ENCODE results near the gene TBR1. TPM values are rescaled to one million over a fixed set of nuclear protein-coding genes. Genes with fewer than 3 reads are reported as not detected.

TBR1 gene
- total and polyA plus RNA-seq, 2 experiments from 2014 or later: not detected

- Histone ChIP-seq H3K27me3 (ENCODE audit: insufficient read depth) (no peaks in the 10 kb centered on the region), H3K36me3 (ENCODE audit: insufficient read depth) (no peaks in the 10 kb centered on the region; the same call in 1 of the 2 replicates), H4K20me1 (replicated peaks; ENCODE audit: insufficient read depth) (no peaks in the 10 kb centered on the region), H2AFZ (no peak overlapping the region), H3K4me1 (ENCODE audit: insufficient read depth) (no peaks in the 10 kb centered on the region), H3K4me2 (no peak overlapping the region), H3K9me2 (ENCODE audit: insufficient read depth) (no peaks in the 10 kb centered on the region), H3K79me2 (replicated peaks; ENCODE audit: insufficient read depth) (no peaks in the 10 kb centered on the region), H3K27ac (ENCODE audit: low read depth) (no peak overlapping the region), H3F3A (replicated peaks; ENCODE audit: low read depth) (no peaks in the 10 kb centered on the region), H3K4me3 (no peak overlapping the region)
- no peak overlapping the region for H3K4me3 Mint-ChIP-seq
- H3K4me1 Mint-ChIP-seq: no peaks in the 10 kb centered on the region; the same call in 2 of the 3 replicates
- H3K27ac Mint-ChIP-seq: 0 out of 2 replicates have a peak overlapping the region, but pooled peaks have one; percentile 56
- H3K27me3 Mint-ChIP-seq (ENCODE audit: insufficient read depth, low read depth, poor library complexity): no peaks in the 10 kb centered on the region
- ATAC-seq: no peak
- DNase-seq (ENCODE audit: low spot score): no peak
- peaks cover 3% of the 10 kb centered on the region; the same call in 2 of the 3 replicates for H3K36me3 Mint-ChIP-seq (ENCODE audit: low read depth)
- H3K9me3 Mint-ChIP-seq: no peaks in the 10 kb centered on the region
- TF ChIP-seq STAT1 (IDR thresholded peaks at IDR 0.05; ENCODE audit: unreplicated experiment): no peak
- TF ChIP-seq ETS1 (IDR thresholded peaks at IDR 0.05): no peak
- TF ChIP-seq EZH2 (IDR thresholded peaks at IDR 0.05; ENCODE audit: low read depth, unreplicated experiment): no peak
- TF ChIP-seq NANOG (IDR thresholded peaks at IDR 0.05; ENCODE audit: borderline replicate concordance): no peak
- TF ChIP-seq REST (IDR thresholded peaks at IDR 0.05; ENCODE audit: unreplicated experiment): no peak
- no peak for TF ChIP-seq CREB1 (CRISPR knock-in tag; IDR thresholded peaks at IDR 0.05; ENCODE audit: low read depth)
- no peak for TF ChIP-seq JUNB (IDR thresholded peaks at IDR 0.05; ENCODE audit: unreplicated experiment)
These were observed 29.8 kb upstream of the TBR1 start for GRCh38 chr2:161386228-161386824.

- H3F3A ChIP-seq (replicated peaks; ENCODE audit: low read depth): no peaks in the 10 kb centered on the region
- Mint-ChIP-seq H3K36me3 (ENCODE audit: low read depth) (peaks cover 5% of the 10 kb centered on the region; the same call in 2 of the 3 replicates), H3K4me1 (peaks cover 11% of the 10 kb centered on the region; the same call in 2 of the 3 replicates), H3K27ac (no peak overlapping the region), H3K27me3 (ENCODE audit: insufficient read depth, low read depth, poor library complexity) (no peaks in the 10 kb centered on the region), H3K4me3 (no peak overlapping the region), H3K9me3 (no peaks in the 10 kb centered on the region)
- no peaks in the 10 kb centered on the region for H3K9me2 ChIP-seq (ENCODE audit: insufficient read depth)
- peaks cover 5% of the 10 kb centered on the region; the same call in 1 of the 2 replicates for H3K36me3 ChIP-seq (ENCODE audit: insufficient read depth)
- H3K27me3 ChIP-seq (ENCODE audit: insufficient read depth): no peaks in the 10 kb centered on the region
- no peak overlapping the region for H2AFZ ChIP-seq
- no peaks in the 10 kb centered on the region for H3K79me2 ChIP-seq (replicated peaks; ENCODE audit: insufficient read depth)
- DNase-seq (ENCODE audit: low spot score) (no peak), ATAC-seq (no peak)
- H3K4me3 ChIP-seq: no peak overlapping the region
- no peaks in the 10 kb centered on the region; the same call in 1 of the 2 replicates for H4K20me1 ChIP-seq (replicated peaks; ENCODE audit: insufficient read depth)
- peaks cover 8% of the 10 kb centered on the region; the same call in 1 of the 2 replicates for H3K4me1 ChIP-seq (ENCODE audit: insufficient read depth)
- H3K4me2 ChIP-seq: no peak overlapping the region
- no peak overlapping the region for H3K27ac ChIP-seq (ENCODE audit: low read depth)
- no peak for TF ChIP-seq ZNF462 (CRISPR knock-in tag; IDR thresholded peaks at IDR 0.05)
- no peak for TF ChIP-seq JUNB (IDR thresholded peaks at IDR 0.05; ENCODE audit: unreplicated experiment)
- no peak for TF ChIP-seq ZNF114 (CRISPR knock-in tag; IDR thresholded peaks at IDR 0.05)
These were observed 27.8 kb upstream of the TBR1 start for GRCh38 chr2:161388146-161388779.

All from GM23338 (cell line).